CD4-positive, CD25-positive, alpha-beta regulatory T cell (primary cell): ENCODE measurements around the gene PLXNA4. TPM values are rescaled to one million over a fixed set of nuclear protein-coding genes. Genes with fewer than 3 reads are reported as not detected.

Source experiments
- ATAC-seq, 2 donors: fragments of 150-1000 bp; cut with Tn5 transposase; one replicate each; pipeline ENCODE4 v1.10.0; 2021; ENCODE audit warnings: low read depth in 2 of 2, moderate number of reproducible peaks in 2 of 2, moderate library complexity in 1 of 2
- DNase-seq, 3 donors: peaks; one replicate each; pipeline versions ENCODE4 v3.0.0 to v3.0.0-alpha.2; 2012 to 2022; ENCODE audit warnings: mixed read lengths in 1 of 3
- H3K27ac ChIP-seq: one replicate; pipeline ENCODE4 v1.7.0; 2013; ENCODE audit warnings: mild to moderate bottlenecking, low read length; ENCODE audit not compliant: insufficient read depth, poor library complexity, severe bottlenecking
- H3K27me3 ChIP-seq: one replicate; pipeline ENCODE4 v1.7.0; 2013; ENCODE audit warnings: low read length; ENCODE audit not compliant: control insufficient read depth, insufficient read depth
- H3K36me3 ChIP-seq: one replicate; pipeline ENCODE4 v1.7.0; 2013; ENCODE audit warnings: mild to moderate bottlenecking, low read length, moderate library complexity; ENCODE audit not compliant: control insufficient read depth, insufficient read depth
- H3K4me1 ChIP-seq: 2 replicates; pipeline ENCODE4 v1.7.0; 2013; ENCODE audit warnings: mild to moderate bottlenecking, low read length; ENCODE audit not compliant: insufficient read depth, control insufficient read depth, poor library complexity, severe bottlenecking
- H3K4me3 ChIP-seq: one replicate; pipeline ENCODE4 v1.7.0; 2013; ENCODE audit warnings: low read depth, mild to moderate bottlenecking, low read length, moderate library complexity
- H3K9me3 ChIP-seq, 2 experiments: 1 replicate in 1 of 2; 2 replicates in 1 of 2; pipeline ENCODE4 v1.7.0; 2013; ENCODE audit warnings: low read length in 2 of 2, mild to moderate bottlenecking in 1 of 2, moderate library complexity in 1 of 2; ENCODE audit not compliant: control insufficient read depth in 2 of 2
- H3K27ac Mint-ChIP-seq, 3 donors: one replicate each; pipeline ENCODE4 v1.8.0; 2020 to 2022; ENCODE audit warnings: mild to moderate bottlenecking in 3 of 3, mixed read lengths in 3 of 3, moderate library complexity in 2 of 3
- H3K27me3 Mint-ChIP-seq: one replicate; pipeline ENCODE4 v1.8.0; 2022; ENCODE audit warnings: mild to moderate bottlenecking, mixed read lengths
- H3K36me3 Mint-ChIP-seq: one replicate; pipeline ENCODE4 v1.8.0; 2020; ENCODE audit warnings: mixed read lengths
- H3K4me1 Mint-ChIP-seq, 4 donors: one replicate each; pipeline ENCODE4 v1.8.0; 2020 to 2022; ENCODE audit warnings: mixed read lengths in 4 of 4, mild to moderate bottlenecking in 1 of 4
- H3K4me3 Mint-ChIP-seq, 4 donors: one replicate each; pipeline ENCODE4 v1.8.0; 2020 to 2022; ENCODE audit warnings: mild to moderate bottlenecking in 4 of 4, mixed read lengths in 4 of 4, moderate library complexity in 3 of 4
- H3K9me3 Mint-ChIP-seq, 7 donors: one replicate each; pipeline ENCODE4 v1.8.0; 2020 to 2022; ENCODE audit warnings: mixed read lengths in 7 of 7, mild to moderate bottlenecking in 3 of 7, moderate library complexity in 2 of 7
- polyA plus RNA-seq, 4 donors: library from polyadenylated mRNA; unstranded; fragments of 300-500 nt; fragmentation: Illumina TruSeq; gene quantifications; one replicate each; pipeline ENCODE4 v1.2.3, GENCODE V29; 2021
- total RNA-seq: library from RNA; stranded (reverse); gene quantifications from one replicate; pipeline ENCODE4 v1.2.3, GENCODE V29; 2022

The PLXNA4 gene
- total and polyA plus RNA-seq, 5 donors from 2014 or later, result 0.27 TPM; not detected in 4

- H3K27me3 Mint-ChIP-seq, result no peaks in the 10 kb centered on the region
- H3K9me3 ChIP-seq, result no peaks in the 10 kb centered on the region
- no peak overlapping the region for H3K27ac Mint-ChIP-seq
- no peaks in the 10 kb centered on the region for H3K4me1 Mint-ChIP-seq
- no peaks in the 10 kb centered on the region for H3K4me1 ChIP-seq
- H3K36me3 ChIP-seq, result no peaks in the 10 kb centered on the region
- H3K4me3 ChIP-seq, result no peak overlapping the region
- no peak overlapping the region for H3K4me3 Mint-ChIP-seq
- H3K36me3 Mint-ChIP-seq, result no peaks in the 10 kb centered on the region
- no peak overlapping the region for H3K27ac ChIP-seq
- DNase-seq, result no peak
- H3K27me3 ChIP-seq, result no peaks in the 10 kb centered on the region
- no peaks in the 10 kb centered on the region for H3K9me3 Mint-ChIP-seq
- ATAC-seq, result no peak
Observed at GRCh38 chr7:132296820-132297219, 279.4 kb downstream of the PLXNA4 start.

- Mint-ChIP-seq H3K27ac (no peak overlapping the region), H3K27me3 (no peaks in the 10 kb centered on the region), H3K9me3 (peaks cover 0 to 1% (median 0%) of the 10 kb centered on the region in 7 donors), H3K4me3 (no peak overlapping the region), H3K36me3 (no peaks in the 10 kb centered on the region), H3K4me1 (no peaks in the 10 kb centered on the region)
- Histone ChIP-seq H3K27ac (no peak overlapping the region), H3K4me1 (no peaks in the 10 kb centered on the region), H3K27me3 (no peaks in the 10 kb centered on the region), H3K4me3 (no peak overlapping the region), H3K36me3 (no peaks in the 10 kb centered on the region), H3K9me3 (no peaks in the 10 kb centered on the region)
- DNase-seq, result no peak
- ATAC-seq, result no peak
Observed at GRCh38 chr7:132295175-132295574, 281.1 kb downstream of the PLXNA4 start.

- no peaks in the 10 kb centered on the region for H3K27me3 ChIP-seq
- no peaks in the 10 kb centered on the region for H3K36me3 ChIP-seq
- H3K9me3 Mint-ChIP-seq, result peaks cover 0 to 1% (median 0%) of the 10 kb centered on the region in 7 donors
- no peak overlapping the region for H3K4me3 Mint-ChIP-seq
- H3K27me3 Mint-ChIP-seq, result no peaks in the 10 kb centered on the region
- ATAC-seq (no peak), DNase-seq (no peak)
- H3K27ac ChIP-seq, result no peak overlapping the region
- H3K4me1 ChIP-seq, result no peaks in the 10 kb centered on the region
- H3K9me3 ChIP-seq, result no peaks in the 10 kb centered on the region
- H3K27ac Mint-ChIP-seq, result no peak overlapping the region
- H3K4me1 Mint-ChIP-seq, result no peaks in the 10 kb centered on the region
- no peak overlapping the region for H3K4me3 ChIP-seq
- no peaks in the 10 kb centered on the region for H3K36me3 Mint-ChIP-seq
Observed at GRCh38 chr7:132292803-132293202, 283.5 kb downstream of the PLXNA4 start.

GRCh38 chr7:132291481-132291880, 284.8 kb downstream of the PLXNA4 start:
- Mint-ChIP-seq H3K27me3 (no peaks in the 10 kb centered on the region), H3K27ac (no peak overlapping the region), H3K36me3 (no peaks in the 10 kb centered on the region), H3K4me3 (no peak overlapping the region), H3K9me3 (peaks cover 0 to 1% (median 0%) of the 10 kb centered on the region in 7 donors), H3K4me1 (no peaks in the 10 kb centered on the region)
- H3K4me1 ChIP-seq, result no peaks in the 10 kb centered on the region
- H3K36me3 ChIP-seq, result no peaks in the 10 kb centered on the region
- H3K9me3 ChIP-seq, result no peaks in the 10 kb centered on the region
- H3K27ac ChIP-seq, result no peak overlapping the region
- H3K27me3 ChIP-seq, result no peaks in the 10 kb centered on the region
- ATAC-seq, result no peak
- no peak overlapping the region for H3K4me3 ChIP-seq
- DNase-seq, result no peak

- Mint-ChIP-seq H3K4me1 (no peaks in the 10 kb centered on the region), H3K4me3 (no peak overlapping the region), H3K36me3 (no peaks in the 10 kb centered on the region), H3K9me3 (peaks cover 0 to 1% (median 0%) of the 10 kb centered on the region in 7 donors), H3K27ac (no peak overlapping the region), H3K27me3 (no peaks in the 10 kb centered on the region)
- H3K36me3 ChIP-seq, result no peaks in the 10 kb centered on the region
- H3K9me3 ChIP-seq, result no peaks in the 10 kb centered on the region
- H3K27me3 ChIP-seq, result no peaks in the 10 kb centered on the region
- no peaks in the 10 kb centered on the region for H3K4me1 ChIP-seq
- DNase-seq (no peak), ATAC-seq (no peak)
- no peak overlapping the region for H3K27ac ChIP-seq
- no peak overlapping the region for H3K4me3 ChIP-seq
Observed at GRCh38 chr7:132290021-132290420, 286.2 kb downstream of the PLXNA4 start.

GRCh38 chr7:132286836-132287235, 289.4 kb downstream of the PLXNA4 start:
- H3K27me3 ChIP-seq, result no peaks in the 10 kb centered on the region
- H3K27ac ChIP-seq, result no peak overlapping the region
- Mint-ChIP-seq H3K4me1 (no peaks in the 10 kb centered on the region), H3K36me3 (no peaks in the 10 kb centered on the region), H3K27ac (no peak overlapping the region), H3K4me3 (no peak overlapping the region), H3K9me3 (peaks cover 0 to 1% (median 0%) of the 10 kb centered on the region in 7 donors), H3K27me3 (no peaks in the 10 kb centered on the region)
- H3K36me3 ChIP-seq, result no peaks in the 10 kb centered on the region
- H3K9me3 ChIP-seq, result no peaks in the 10 kb centered on the region
- no peaks in the 10 kb centered on the region for H3K4me1 ChIP-seq
- ATAC-seq, result no peak
- no peak overlapping the region for H3K4me3 ChIP-seq
- DNase-seq, result no peak

GRCh38 chr7:132280335-132280734, 295.9 kb downstream of the PLXNA4 start:
- Mint-ChIP-seq H3K27ac (no peak overlapping the region), H3K9me3 (peaks cover 0 to 2% (median 0%) of the 10 kb centered on the region in 7 donors), H3K4me1 (no peaks in the 10 kb centered on the region), H3K36me3 (no peaks in the 10 kb centered on the region), H3K4me3 (no peak overlapping the region), H3K27me3 (no peaks in the 10 kb centered on the region)
- Histone ChIP-seq H3K27me3 (no peaks in the 10 kb centered on the region), H3K4me3 (no peak overlapping the region), H3K9me3 (no peaks in the 10 kb centered on the region), H3K36me3 (no peaks in the 10 kb centered on the region), H3K4me1 (no peaks in the 10 kb centered on the region), H3K27ac (no peak overlapping the region)
- no peak for ATAC-seq
- no peak for DNase-seq

GRCh38 chr7:132279718-132280117, 296.6 kb downstream of the PLXNA4 start:
- ATAC-seq, result no peak
- no peak overlapping the region for H3K4me3 Mint-ChIP-seq
- no peak overlapping the region for H3K4me3 ChIP-seq
- no peaks in the 10 kb centered on the region for H3K36me3 ChIP-seq
- H3K4me1 Mint-ChIP-seq, result no peaks in the 10 kb centered on the region
- H3K27me3 Mint-ChIP-seq, result no peaks in the 10 kb centered on the region
- peaks cover 0 to 2% (median 0%) of the 10 kb centered on the region in 7 donors for H3K9me3 Mint-ChIP-seq
- no peaks in the 10 kb centered on the region for H3K27me3 ChIP-seq
- DNase-seq, result no peak
- H3K9me3 ChIP-seq, result no peaks in the 10 kb centered on the region
- no peak overlapping the region for H3K27ac ChIP-seq
- no peaks in the 10 kb centered on the region for H3K36me3 Mint-ChIP-seq
- no peak overlapping the region for H3K27ac Mint-ChIP-seq
- no peaks in the 10 kb centered on the region for H3K4me1 ChIP-seq
